Gastroesophageal sphincter (tissue), 4 donors: ENCODE results near the gene SLC25A13. TPM values are rescaled to one million over a fixed set of nuclear protein-coding genes. Genes with fewer than 3 reads are reported as not detected.

Experiments
- ATAC-seq: fragments of 150-250 bp; one replicate; pipeline ENCODE4 v1.9.1; 2016; ENCODE audit warnings: mild to moderate bottlenecking, moderate library complexity
- H3K27ac ChIP-seq, 4 donors: fragments of 200-600 bp; sonication (generic) in 3 of 4; 1 replicate in 3 of 4; 2 replicates in 1 of 4; pipeline ENCODE4 v1.5.1; 2016 to 2019
- H3K27me3 ChIP-seq: fragments of 200-600 bp; sonication (generic); one replicate; pipeline ENCODE4 v1.5.1; 2019
- H3K36me3 ChIP-seq, 2 donors: fragments of 200-600 bp; sonication (generic); one replicate each; pipeline ENCODE4 v1.5.1; 2019; ENCODE audit warnings: control low read depth in 1 of 2
- H3K4me1 ChIP-seq, 3 donors: fragments of 200-600 bp; sonication (generic); 1 replicate in 2 of 3; 2 replicates in 1 of 3; pipeline ENCODE4 v1.5.1; 2016 to 2019; ENCODE audit warnings: control low read depth in 2 of 3
- H3K4me3 ChIP-seq, 2 donors: fragments of 200-600 bp; sonication (generic); one replicate each; pipeline ENCODE4 v1.5.1; 2019; ENCODE audit warnings: mild to moderate bottlenecking in 1 of 2, moderate library complexity in 1 of 2
- H3K9me3 ChIP-seq, 3 donors: fragments of 200-600 bp; sonication (generic); one replicate each; pipeline ENCODE4 v1.5.1; 2017 to 2019; ENCODE audit warnings: control low read depth in 2 of 3
- CTCF ChIP-seq, 4 experiments: fragments of 200-600 bp in 2 of 4; fragments of 450-650 bp in 2 of 4; sonication (generic) in 1 of 4; IDR thresholded peaks; one replicate each; pipeline ENCODE4 v1.5.1; 2017 to 2019; ENCODE audit warnings: antibody characterized with exemption in 4 of 4, mild to moderate bottlenecking in 2 of 4, moderate library complexity in 2 of 4
- EP300 ChIP-seq: sonication (generic); formaldehyde crosslinking; IDR thresholded peaks from one replicate; pipeline ENCODE4 v1.6.1; 2017; ENCODE audit warnings: antibody characterized with exemption, mild to moderate bottlenecking
- POLR2A ChIP-seq, 2 donors: fragments of 450-650 bp; IDR thresholded peaks; one replicate each; pipeline ENCODE4 v1.6.1; 2017; ENCODE audit warnings: antibody characterized with exemption in 2 of 2, mild to moderate bottlenecking in 2 of 2, moderate library complexity in 1 of 2
- POLR2AphosphoS5 ChIP-seq: sonication (generic); formaldehyde crosslinking; IDR thresholded peaks from one replicate; pipeline ENCODE4 v1.6.1; 2017; ENCODE audit warnings: antibody characterized with exemption
- WGBS, 2 donors: methylation state at CpG; one replicate each; pipeline ENCODE4 v1.1.5; 2018; ENCODE audit warnings: low coverage in 1 of 2; 5-methylcytosine and 5-hydroxymethylcytosine counted together
- total RNA-seq, 4 donors: library from RNA; depleted of rRNA; stranded (reverse); fragments of >200 nt; gene quantifications; one replicate each; pipeline ENCODE4 v1.1.0, GENCODE V29; 2016

The SLC25A13 gene
- total RNA-seq, 4 donors from 2014 or later: 19.0 to 42.0 (median 28.0) TPM

- ATAC-seq: no peak
- no peak for TF ChIP-seq POLR2AphosphoS5
- TF ChIP-seq EP300: no peak
- no peak for TF ChIP-seq POLR2A (IDR thresholded peaks at IDR 0.05)
- no peak for TF ChIP-seq CTCF (IDR thresholded peaks at IDR 0.05)
- H3K36me3 ChIP-seq: no peaks in the 10 kb centered on the region
- no peaks in the 10 kb centered on the region for H3K27me3 ChIP-seq
- no peak overlapping the region for H3K4me3 ChIP-seq
- H3K9me3 ChIP-seq: peaks cover 0 to 5% (median 0%) of the 10 kb centered on the region in 3 donors
- no peak overlapping the region for H3K27ac ChIP-seq
- H3K4me1 ChIP-seq: no peaks in the 10 kb centered on the region
Observed at GRCh38 chr7:96111405-96111804, 210.5 kb downstream of the SLC25A13 start.

GRCh38 chr7:96104984-96105383 is 216.9 kb downstream of the SLC25A13 start:
- Histone ChIP-seq H3K4me1 (no peaks in the 10 kb centered on the region), H3K36me3 (no peaks in the 10 kb centered on the region), H3K4me3 (no peak overlapping the region), H3K27me3 (no peaks in the 10 kb centered on the region), H3K9me3 (no peaks in the 10 kb centered on the region), H3K27ac (no peak overlapping the region)
- TF ChIP-seq CTCF (IDR thresholded peaks at IDR 0.05) (no peak), POLR2AphosphoS5 (no peak), POLR2A (IDR thresholded peaks at IDR 0.05) (no peak), EP300 (no peak)
- no peak for ATAC-seq

- Histone ChIP-seq H3K27ac (no peak overlapping the region), H3K27me3 (no peaks in the 10 kb centered on the region), H3K4me3 (no peak overlapping the region), H3K9me3 (peaks cover 0 to 4% (median 0%) of the 10 kb centered on the region in 3 donors), H3K4me1 (no peaks in the 10 kb centered on the region), H3K36me3 (no peaks in the 10 kb centered on the region)
- no peak for ATAC-seq
- TF ChIP-seq POLR2A (IDR thresholded peaks at IDR 0.05): no peak
- TF ChIP-seq EP300: no peak
- TF ChIP-seq POLR2AphosphoS5: no peak
- TF ChIP-seq CTCF (IDR thresholded peaks at IDR 0.05): no peak
Observed at GRCh38 chr7:96102096-96102811, 219.6 kb downstream of the SLC25A13 start.

GRCh38 chr7:96100737-96101136 is 221.2 kb downstream of the SLC25A13 start:
- no peak overlapping the region for H3K27ac ChIP-seq
- ATAC-seq: no peak
- H3K36me3 ChIP-seq: no peaks in the 10 kb centered on the region
- TF ChIP-seq POLR2AphosphoS5: no peak
- TF ChIP-seq CTCF (IDR thresholded peaks at IDR 0.05): no peak
- TF ChIP-seq POLR2A (IDR thresholded peaks at IDR 0.05): no peak
- no peak for TF ChIP-seq EP300
- no peaks in the 10 kb centered on the region for H3K4me1 ChIP-seq
- WGBS, 2 donors: 58% methylated on average over 1 of the region's 1 CpG; no CpG with 5 or more reads in 1 of the 2 donors
- H3K4me3 ChIP-seq: no peak overlapping the region
- H3K27me3 ChIP-seq: no peaks in the 10 kb centered on the region
- H3K9me3 ChIP-seq: peaks cover 0 to 4% (median 0%) of the 10 kb centered on the region in 3 donors

GRCh38 chr7:96097835-96098234 is 224.1 kb downstream of the SLC25A13 start:
- no peak for TF ChIP-seq EP300
- TF ChIP-seq POLR2AphosphoS5: no peak
- TF ChIP-seq CTCF (IDR thresholded peaks at IDR 0.05): no peak
- TF ChIP-seq POLR2A (IDR thresholded peaks at IDR 0.05): no peak
- ATAC-seq: no peak
- Histone ChIP-seq H3K27me3 (no peaks in the 10 kb centered on the region), H3K27ac (no peak overlapping the region), H3K36me3 (no peaks in the 10 kb centered on the region), H3K4me3 (no peak overlapping the region), H3K9me3 (peaks cover 0 to 4% (median 0%) of the 10 kb centered on the region in 3 donors), H3K4me1 (no peaks in the 10 kb centered on the region)
- 14 to 53% methylated on average over 2 of the region's 2 CpGs for WGBS, 2 donors
